ENCODE measurements around the gene RSRP1. TPM values are rescaled to one million over a fixed set of nuclear protein-coding genes. Genes with fewer than 3 reads are reported as not detected.
A peak's percentile ranks its signal among the peaks of the same experiment; 100 is the strongest.
"Not testable (repeated sequence)": the region's sequence is repeated elsewhere in the genome, so short reads cannot be mapped to it uniquely, and the experiment has no call there.

RSRP1 gene
- total and polyA plus RNA-seq, 2 of the 8 experiments (the other 6 are each of a cell fraction or from before 2014, with no cell fraction given), result 32.9 to 59.4 TPM

- H3K9me3 ChIP-seq (ENCODE audit: insufficient read depth in 2 of 2, low read depth in 1 of 2, low read length in 1 of 2); H2BK15ac ChIP-seq (ENCODE audit: low read length); H2BK5ac ChIP-seq (ENCODE audit: low read depth, low read length); H3K56ac ChIP-seq (replicated peaks; ENCODE audit: insufficient read length, low read depth, low read length); H2BK120ac ChIP-seq (replicated peaks; ENCODE audit: low read depth, low read length); H3K23me2 ChIP-seq (ENCODE audit: low read depth, low read length); H4K8ac ChIP-seq (ENCODE audit: extremely low read depth, insufficient read depth, low read length); H3K27ac ChIP-seq (ENCODE audit: low read depth, low read length); H2BK20ac ChIP-seq (ENCODE audit: low read length); H3K23ac ChIP-seq (ENCODE audit: insufficient read length); H3K4me2 ChIP-seq (ENCODE audit: insufficient read depth in 1 of 2, low read depth in 2 of 2, low read length in 2 of 2); H3K79me2 ChIP-seq (ENCODE audit: control insufficient read depth in 1 of 2, insufficient read depth in 2 of 2, low read length in 2 of 2); H2AK5ac ChIP-seq (ENCODE audit: low read depth, low read length); H3K79me1 ChIP-seq (ENCODE audit: low read depth, low read length); H4K91ac ChIP-seq (replicated peaks; ENCODE audit: insufficient read length, low read length); H3K4me1 ChIP-seq (replicated peaks in 1 of 4; ENCODE audit: control insufficient read depth in 3 of 4, insufficient read depth in 4 of 4, low read length in 3 of 4); H3K4ac ChIP-seq (replicated peaks; ENCODE audit: insufficient read length, low read depth, low read length); H3K9ac ChIP-seq (replicated peaks in 1 of 4; ENCODE audit: extremely low read depth in 1 of 4, low read depth in 3 of 4, low read length in 3 of 4); H3K14ac ChIP-seq (ENCODE audit: insufficient read length); H4K20me1 ChIP-seq (replicated peaks in 1 of 2; ENCODE audit: control insufficient read depth in 1 of 2, insufficient read depth in 2 of 2, low read length in 2 of 2); DNase-seq (ENCODE audit: low read depth in 1 of 2, low spot score in 2 of 2); H2AFZ ChIP-seq (ENCODE audit: low read length); H3K18ac ChIP-seq (ENCODE audit: extremely low read depth, low read length); H3K4me3 ChIP-seq (ENCODE audit: extremely low read depth in 1 of 4, insufficient read depth in 2 of 4, low read depth in 3 of 4, low read length in 4 of 4); H3K27me3 ChIP-seq (replicated peaks in 1 of 4; ENCODE audit: control insufficient read depth in 3 of 4, extremely low read depth in 1 of 4, insufficient read depth in 3 of 4, low read length in 3 of 4); H4K5ac ChIP-seq (ENCODE audit: insufficient read length, low read depth, low read length); FAIRE-seq; CTCF ChIA-PET (ENCODE audit: partially characterized antibody); H2BK12ac ChIP-seq (ENCODE audit: low read depth, low read length); H3K36me3 ChIP-seq (ENCODE audit: control insufficient read depth in 2 of 4, insufficient read depth in 4 of 4, low read length in 3 of 4): not testable (repeated sequence)
- 89% methylated on average over 5 of the region's 7 CpGs; no CpG with 5 or more reads in 1 of the 2 experiments for WGBS, 2 experiments (ENCODE audit: extremely low coverage in 1 of 2, insufficient coverage in 1 of 2, insufficient read length in 1 of 2, insufficient replicate concordance in 2 of 2, low coverage in 1 of 2, low lambda C conversion rate in 2 of 2, missing lambda C conversion rate in 1 of 2)
- TF ChIP-seq RAD21 (IDR thresholded peaks at IDR 0.05 in 1 of 2, conservative IDR thresholded peaks at IDR 0.05 in 1 of 2; ENCODE audit: low read depth in 2 of 2, low read length in 2 of 2), result peak in 1 of 2 experiments; percentile 10; a peak in 1 of 4 replicates
- POLR2A ChIA-PET (ENCODE audit: partially characterized antibody), result interaction anchor here (1.2 kb wide), 1 partner anchor 12 kb away, joined by 3 read pairs; the partner anchor contains the start of gene RSRP1
Measured at GRCh38 chr1:25259813-25260212, 12.6 kb upstream of the RSRP1 start.
